ENCODE data around the gene TBC1D22A. TPM values are rescaled to one million over a fixed set of nuclear protein-coding genes. Genes with fewer than 3 reads are reported as not detected.

Gene TBC1D22A
- total RNA-seq, 1 donor from 2014 or later: 10.6 TPM

DNA sequence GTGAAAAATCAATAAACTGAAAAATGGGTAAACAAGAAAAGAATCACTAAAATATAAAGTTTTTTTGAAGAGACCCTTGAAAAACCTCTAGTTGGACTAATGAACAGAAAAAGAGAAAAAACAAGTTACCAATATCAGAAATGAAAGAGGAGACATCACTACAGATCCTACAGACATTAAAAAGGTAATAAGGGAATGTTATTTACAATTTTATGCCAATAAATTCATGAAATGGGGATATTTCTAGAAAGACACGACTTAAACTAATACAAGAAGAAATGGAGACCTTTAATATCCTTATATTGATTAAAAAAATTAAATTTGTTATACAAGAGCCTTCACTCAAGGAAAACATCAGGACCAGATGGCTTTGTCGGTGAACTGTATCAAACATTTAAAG lies 109.4 kb downstream of the TBC1D22A start:
- Histone ChIP-seq H3K9ac (no peak overlapping the region), H2AFZ (replicated peaks) (no peak overlapping the region), H4K20me1 (ENCODE audit: low read depth) (no peaks in the 10 kb centered on the region), H3K27ac (no peak overlapping the region), H3K4me3 (no peak overlapping the region), H3K36me3 (peaks cover 7% of the 10 kb centered on the region), H3K4me2 (no peak overlapping the region), H3K4me1 (no peaks in the 10 kb centered on the region), H3K27me3 (no peaks in the 10 kb centered on the region), H3K9me3 (ENCODE audit: low read depth) (peaks cover 10% of the 10 kb centered on the region), H3K79me2 (ENCODE audit: low read depth) (no peaks in the 10 kb centered on the region), H3F3A (ENCODE audit: low read depth) (no peaks in the 10 kb centered on the region)
- Mint-ChIP-seq H3K27ac (no peak overlapping the region), H3K27me3 (ENCODE audit: insufficient read depth, low read depth) (peaks cover 3% of the 10 kb centered on the region), H3K9me3 (peaks cover 23% of the 10 kb centered on the region), H3K36me3 (peaks cover 16% of the 10 kb centered on the region), H3K4me3 (no peak overlapping the region), H3K4me1 (no peaks in the 10 kb centered on the region)
- DNase-seq (ENCODE audit: low spot score): no peak
- TF ChIP-seq EZH2 (IDR thresholded peaks at IDR 0.05): no peak
- TF ChIP-seq EZH2phosphoT487 (IDR thresholded peaks at IDR 0.05): no peak
- TF ChIP-seq, protein P1, sequence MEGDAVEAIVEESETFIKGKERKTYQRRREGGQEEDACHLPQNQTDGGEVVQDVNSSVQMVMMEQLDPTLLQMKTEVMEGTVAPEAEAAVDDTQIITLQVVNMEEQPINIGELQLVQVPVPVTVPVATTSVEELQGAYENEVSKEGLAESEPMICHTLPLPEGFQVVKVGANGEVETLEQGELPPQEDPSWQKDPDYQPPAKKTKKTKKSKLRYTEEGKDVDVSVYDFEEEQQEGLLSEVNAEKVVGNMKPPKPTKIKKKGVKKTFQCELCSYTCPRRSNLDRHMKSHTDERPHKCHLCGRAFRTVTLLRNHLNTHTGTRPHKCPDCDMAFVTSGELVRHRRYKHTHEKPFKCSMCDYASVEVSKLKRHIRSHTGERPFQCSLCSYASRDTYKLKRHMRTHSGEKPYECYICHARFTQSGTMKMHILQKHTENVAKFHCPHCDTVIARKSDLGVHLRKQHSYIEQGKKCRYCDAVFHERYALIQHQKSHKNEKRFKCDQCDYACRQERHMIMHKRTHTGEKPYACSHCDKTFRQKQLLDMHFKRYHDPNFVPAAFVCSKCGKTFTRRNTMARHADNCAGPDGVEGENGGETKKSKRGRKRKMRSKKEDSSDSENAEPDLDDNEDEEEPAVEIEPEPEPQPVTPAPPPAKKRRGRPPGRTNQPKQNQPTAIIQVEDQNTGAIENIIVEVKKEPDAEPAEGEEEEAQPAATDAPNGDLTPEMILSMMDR (IDR thresholded peaks at IDR 0.05): no peak

DNA sequence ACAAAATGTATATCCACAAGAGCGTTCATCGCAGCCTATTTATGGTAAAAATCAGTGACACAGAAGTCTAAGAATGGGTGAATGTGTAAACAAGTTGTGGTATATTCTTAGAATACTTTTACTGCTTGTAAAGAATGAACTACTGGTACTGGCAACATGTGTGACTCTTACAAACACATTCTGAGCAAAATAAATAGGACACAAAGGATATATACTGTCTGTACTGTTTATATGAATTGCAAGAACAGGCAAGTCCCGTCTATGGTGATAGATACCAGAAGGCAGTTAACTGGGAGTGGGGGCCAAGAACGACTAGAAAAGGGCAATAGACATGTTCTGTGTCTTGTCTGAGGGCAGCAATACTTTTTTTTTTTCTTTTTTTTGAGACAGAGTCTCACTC lies 112.6 kb downstream of the TBC1D22A start:
- DNase-seq (ENCODE audit: low spot score): no peak
- H3K4me3 Mint-ChIP-seq: no peak overlapping the region
- H3K36me3 Mint-ChIP-seq: peaks cover 18% of the 10 kb centered on the region
- Histone ChIP-seq H3K79me2 (ENCODE audit: low read depth) (no peaks in the 10 kb centered on the region), H4K20me1 (ENCODE audit: low read depth) (peaks cover 5% of the 10 kb centered on the region), H3K27me3 (no peaks in the 10 kb centered on the region), H3F3A (ENCODE audit: low read depth) (peaks cover 3% of the 10 kb centered on the region), H3K36me3 (peaks cover 7% of the 10 kb centered on the region), H3K4me2 (no peak overlapping the region), H2AFZ (replicated peaks) (no peak overlapping the region), H3K27ac (no peak overlapping the region), H3K9me3 (ENCODE audit: low read depth) (peaks cover 10% of the 10 kb centered on the region), H3K4me1 (no peaks in the 10 kb centered on the region), H3K4me3 (no peak overlapping the region), H3K9ac (no peak overlapping the region)
- H3K9me3 Mint-ChIP-seq: peaks cover 22% of the 10 kb centered on the region
- TF ChIP-seq EZH2phosphoT487 (IDR thresholded peaks at IDR 0.05) (no peak), EZH2 (IDR thresholded peaks at IDR 0.05) (no peak)
- TF ChIP-seq, protein P1 (IDR thresholded peaks at IDR 0.05): no peak
- H3K4me1 Mint-ChIP-seq: no peaks in the 10 kb centered on the region
- H3K27ac Mint-ChIP-seq: no peak overlapping the region
- H3K27me3 Mint-ChIP-seq (ENCODE audit: insufficient read depth, low read depth): peaks cover 3% of the 10 kb centered on the region

DNA sequence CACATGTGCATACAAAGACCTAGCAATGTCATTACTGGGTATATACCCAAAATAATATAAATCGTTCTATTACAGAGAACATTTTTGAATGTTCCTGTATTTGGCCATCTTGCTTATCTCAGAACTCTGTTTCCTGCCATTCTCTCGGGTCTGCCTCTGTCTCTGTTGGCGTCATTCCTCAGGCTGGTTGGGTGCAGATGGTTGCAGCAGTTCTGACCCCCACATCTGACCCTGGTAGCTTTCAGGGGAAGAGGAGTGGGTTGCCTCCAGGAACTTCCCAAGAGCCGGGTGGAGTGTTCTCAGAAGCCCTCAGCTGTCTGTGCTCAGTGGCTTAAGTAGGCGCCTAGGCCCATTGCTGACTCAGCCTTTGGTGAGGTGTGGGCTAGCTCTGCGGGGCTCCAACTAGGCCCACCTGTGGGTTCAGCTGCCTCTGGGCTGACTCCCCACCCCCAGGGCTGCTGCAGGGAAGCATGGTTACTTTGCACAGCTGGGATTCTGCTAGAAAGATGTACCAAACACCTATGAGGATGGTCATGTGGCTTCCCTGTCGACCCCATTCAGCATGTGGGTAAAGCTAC lies 114.0 kb downstream of the TBC1D22A start:
- no peak overlapping the region for H3K9ac ChIP-seq
- peaks cover 14% of the 10 kb centered on the region for H3K9me3 Mint-ChIP-seq
- H3K79me2 ChIP-seq (ENCODE audit: low read depth): no peaks in the 10 kb centered on the region
- peaks cover 7% of the 10 kb centered on the region for H3K36me3 ChIP-seq
- H4K20me1 ChIP-seq (ENCODE audit: low read depth): peaks cover 5% of the 10 kb centered on the region
- H3K4me2 ChIP-seq: no peak overlapping the region
- H3K4me1 Mint-ChIP-seq: no peaks in the 10 kb centered on the region
- no peaks in the 10 kb centered on the region for H3K27me3 ChIP-seq
- H3K9me3 ChIP-seq (ENCODE audit: low read depth): peaks cover 5% of the 10 kb centered on the region
- H3K4me3 Mint-ChIP-seq: no peak overlapping the region
- H3F3A ChIP-seq (ENCODE audit: low read depth): peaks cover 3% of the 10 kb centered on the region
- TF ChIP-seq EZH2phosphoT487 (IDR thresholded peaks at IDR 0.05) (no peak), EZH2 (IDR thresholded peaks at IDR 0.05) (no peak)
- TF ChIP-seq, protein P1 (IDR thresholded peaks at IDR 0.05): no peak
- H2AFZ ChIP-seq (replicated peaks): no peak overlapping the region
- no peak for DNase-seq (ENCODE audit: low spot score)
- H3K4me3 ChIP-seq: no peak overlapping the region
- H3K4me1 ChIP-seq: no peaks in the 10 kb centered on the region
- H3K36me3 Mint-ChIP-seq: peaks cover 6% of the 10 kb centered on the region
- no peak overlapping the region for H3K27ac ChIP-seq
- peaks cover 4% of the 10 kb centered on the region for H3K27me3 Mint-ChIP-seq (ENCODE audit: insufficient read depth, low read depth)
- H3K27ac Mint-ChIP-seq: no peak overlapping the region

Data from neural progenitor cell (in vitro differentiated cells).